GM23248 (cell line): ENCODE measurements around the gene TFAP2E. TPM values are rescaled to one million over a fixed set of nuclear protein-coding genes. Genes with fewer than 3 reads are reported as not detected.

Experiments
- DNase-seq: peaks from one replicate; pipeline ENCODE4 v3.0.0-alpha.2; 2015
- H2AFZ ChIP-seq: fragments of 200-600 bp; sonication (generic); 2 replicates; pipeline ENCODE4 v1.6.1; 2016; ENCODE audit warnings: antibody characterized with exemption
- H3F3A ChIP-seq: fragments of 200-600 bp; sonication (generic); 2 replicates; pipeline ENCODE4 v1.6.1; 2016; ENCODE audit warnings: mild to moderate bottlenecking, antibody characterized with exemption, mixed run types; ENCODE audit not compliant: insufficient read depth
- H3K27ac ChIP-seq: fragments of 200-600 bp; sonication (generic); 2 replicates; pipeline ENCODE4 v1.5.1; 2016; ENCODE audit warnings: mild to moderate bottlenecking
- H3K27me3 ChIP-seq: fragments of 200-600 bp; sonication (generic); replicated peaks from 2 replicates; pipeline ENCODE4 v1.6.1; 2016; ENCODE audit warnings: mild to moderate bottlenecking; ENCODE audit not compliant: insufficient read depth
- H3K36me3 ChIP-seq: fragments of 200-600 bp; sonication (generic); 2 replicates; pipeline ENCODE4 v1.6.1; 2016; ENCODE audit warnings: low read depth, mild to moderate bottlenecking
- H3K4me1 ChIP-seq: fragments of 200-600 bp; sonication (generic); 2 replicates; pipeline ENCODE4 v1.6.1; 2016; ENCODE audit warnings: mild to moderate bottlenecking; ENCODE audit not compliant: insufficient read depth
- H3K4me2 ChIP-seq: fragments of 200-600 bp; sonication (generic); one replicate; pipeline ENCODE4 v1.6.1; 2016; ENCODE audit warnings: mild to moderate bottlenecking; ENCODE audit not compliant: unreplicated experiment
- H3K4me3 ChIP-seq: fragments of 200-600 bp; sonication (generic); 2 replicates; pipeline ENCODE4 v1.5.1; 2016; ENCODE audit warnings: mild to moderate bottlenecking
- H3K79me2 ChIP-seq: fragments of 200-600 bp; sonication (generic); 2 replicates; pipeline ENCODE4 v1.6.1; 2016; ENCODE audit warnings: mild to moderate bottlenecking; ENCODE audit not compliant: insufficient read depth
- H3K9ac ChIP-seq: fragments of 200-600 bp; sonication (generic); 2 replicates; pipeline ENCODE4 v1.6.1; 2016; ENCODE audit warnings: mild to moderate bottlenecking
- H3K9me2 ChIP-seq: fragments of 200-600 bp; sonication (generic); 2 replicates; pipeline ENCODE4 v1.6.1; 2016; ENCODE audit warnings: mixed run types, mild to moderate bottlenecking, moderate library complexity; ENCODE audit not compliant: insufficient read depth
- H3K9me3 ChIP-seq: fragments of 200-600 bp; sonication (generic); one replicate; pipeline ENCODE4 v1.6.1; 2017; ENCODE audit warnings: low read depth
- H4K20me1 ChIP-seq: fragments of 200-600 bp; sonication (generic); 2 replicates; pipeline ENCODE4 v1.6.0; 2016; ENCODE audit not compliant: insufficient read depth
- EZH2 ChIP-seq: fragments of 200-600 bp; sonication (generic); IDR thresholded peaks from 2 replicates; pipeline ENCODE4 v1.6.1; 2018; ENCODE audit warnings: antibody characterized with exemption, mild to moderate bottlenecking; ENCODE audit not compliant: insufficient read depth, poor library complexity, severe bottlenecking
- EZH2phosphoT487 ChIP-seq: fragments of 200-600 bp; sonication (generic); IDR thresholded peaks from 2 replicates; pipeline ENCODE4 v1.6.1; 2018; ENCODE audit warnings: antibody characterized with exemption, moderate library complexity, mild to moderate bottlenecking, low read depth; ENCODE audit not compliant: insufficient read depth
- WGBS, 2 experiments: methylation state at CpG; one replicate each; pipeline ENCODE4 v1.1.6; 2015 to 2017; ENCODE audit warnings: low lambda C conversion rate in 2 of 2, low coverage in 1 of 2; ENCODE audit errors: missing lambda C conversion rate in 2 of 2; 5-methylcytosine and 5-hydroxymethylcytosine counted together
- in situ Hi-C: fragments of 300-500 bp; cut with MboI; formaldehyde crosslinking; loops from 2 replicates; pipeline ENCODE4 v1.15.0; 2020
- polyA plus RNA-seq: library from polyadenylated mRNA; unstranded; fragments of >200 nt; fragmentation: Nextera tagmentation; extraction: Ambion mirVana; gene quantifications from 2 replicates; pipeline ENCODE4 v1.2.1, GENCODE V29; 2016
- total RNA-seq: library from RNA; depleted of rRNA; stranded (reverse); fragments of >200 nt; shearing (Covaris generic); gene quantifications from 2 replicates; pipeline ENCODE4 v1.2.3, GENCODE V29; 2014

Gene TFAP2E
- total and polyA plus RNA-seq, 2 experiments from 2014 or later, result 0.18 TPM; not detected in 1

DNA sequence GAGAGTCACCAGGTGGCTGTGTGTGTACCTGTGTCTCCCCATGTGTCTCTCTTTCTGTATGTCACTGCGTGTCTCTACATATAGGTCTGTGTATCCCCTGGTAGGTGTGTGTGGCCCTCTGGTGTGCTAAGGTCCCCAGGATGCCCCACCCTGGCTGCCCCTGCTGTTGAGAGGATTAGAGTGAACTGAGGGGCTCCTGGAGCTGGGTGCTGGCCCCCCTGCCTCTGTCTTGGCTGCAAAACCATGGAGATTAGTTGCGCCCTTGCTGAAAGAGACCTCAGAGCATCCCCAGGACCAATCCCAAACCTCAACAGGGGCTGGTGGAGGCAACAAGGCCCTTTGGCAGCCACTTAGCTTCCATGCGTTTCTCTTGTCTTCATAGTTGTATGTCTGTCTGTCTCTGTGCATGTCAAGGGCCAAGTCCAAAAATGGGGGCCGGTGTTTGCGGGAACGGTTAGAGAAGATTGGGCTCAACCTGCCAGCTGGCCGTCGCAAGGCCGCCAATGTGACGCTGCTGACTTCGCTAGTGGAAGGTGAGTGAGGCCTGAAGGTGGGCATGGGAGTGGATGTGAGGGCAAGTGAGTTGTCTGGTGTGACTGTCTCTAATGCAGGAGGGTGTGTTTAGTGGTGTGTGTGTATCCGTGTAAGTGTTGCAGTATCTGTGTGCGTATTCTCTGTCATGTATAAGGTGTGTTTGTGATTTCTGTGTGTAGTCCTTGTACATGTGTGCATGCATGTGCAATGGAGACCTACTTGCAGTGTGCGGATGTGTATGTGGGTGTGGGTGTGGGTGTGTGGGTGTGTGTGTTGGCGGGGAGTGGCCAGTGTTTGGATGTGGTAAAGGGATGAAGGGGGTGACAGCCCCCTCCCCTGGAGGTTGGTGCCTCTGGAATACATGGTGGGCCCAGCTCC, 16.7 kb downstream of the TFAP2E start:
- Histone ChIP-seq H3K27ac (no peak overlapping the region), H4K20me1 (no peaks in the 10 kb centered on the region), H3K4me3 (no peak overlapping the region), H3K9me3 (no peaks in the 10 kb centered on the region), H3K9me2 (no peaks in the 10 kb centered on the region), H2AFZ (no peak overlapping the region), H3K4me2 (no peak overlapping the region), H3K27me3 (no peaks in the 10 kb centered on the region), H3K36me3 (no peaks in the 10 kb centered on the region), H3K4me1 (no peaks in the 10 kb centered on the region), H3K79me2 (no peaks in the 10 kb centered on the region), H3K9ac (no peak overlapping the region), H3F3A (no peaks in the 10 kb centered on the region)
- in situ Hi-C loops, result no loop called here
- WGBS, 2 experiments, result 95 to 97% methylated on average over 15 of the region's 15 CpGs
- DNase-seq, result no peak
- TF ChIP-seq EZH2 (no peak), EZH2phosphoT487 (no peak)

GRCh38 chr1:35590476-35591040, 17.4 kb downstream of the TFAP2E start:
- Histone ChIP-seq H4K20me1 (no peaks in the 10 kb centered on the region), H3K27me3 (no peaks in the 10 kb centered on the region), H3K4me1 (no peaks in the 10 kb centered on the region), H2AFZ (no peak overlapping the region), H3K9me2 (no peaks in the 10 kb centered on the region), H3K4me3 (no peak overlapping the region), H3K4me2 (no peak overlapping the region), H3K9ac (no peak overlapping the region), H3K27ac (no peak overlapping the region), H3K79me2 (no peaks in the 10 kb centered on the region), H3K9me3 (no peaks in the 10 kb centered on the region), H3F3A (no peaks in the 10 kb centered on the region), H3K36me3 (no peaks in the 10 kb centered on the region)
- DNase-seq, result no peak
- 92 to 93% methylated on average over 25 of the region's 25 CpGs for WGBS, 2 experiments
- no peak for TF ChIP-seq EZH2
- TF ChIP-seq EZH2phosphoT487, result no peak
- in situ Hi-C loops, result no loop called here

DNA sequence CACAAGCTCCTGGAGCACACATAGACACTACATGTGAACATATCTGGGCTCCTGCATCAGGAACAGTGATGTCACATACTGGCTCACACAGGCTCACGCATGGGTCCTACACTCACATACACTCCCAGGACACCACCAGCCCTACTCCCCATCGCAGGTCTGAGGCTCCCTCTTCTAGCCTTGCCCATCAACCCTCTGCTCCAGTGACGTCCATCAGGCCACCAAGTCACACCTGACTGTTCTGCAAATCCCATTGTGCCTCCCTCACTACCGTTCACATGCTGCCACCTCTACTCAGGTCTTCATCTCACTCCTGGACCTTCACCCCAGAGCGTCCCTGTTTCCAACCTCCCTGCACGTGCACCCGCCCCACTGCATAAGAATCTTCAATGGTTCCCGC, 18.1 kb downstream of the TFAP2E start:
- in situ Hi-C loops, result no loop called here

DNA sequence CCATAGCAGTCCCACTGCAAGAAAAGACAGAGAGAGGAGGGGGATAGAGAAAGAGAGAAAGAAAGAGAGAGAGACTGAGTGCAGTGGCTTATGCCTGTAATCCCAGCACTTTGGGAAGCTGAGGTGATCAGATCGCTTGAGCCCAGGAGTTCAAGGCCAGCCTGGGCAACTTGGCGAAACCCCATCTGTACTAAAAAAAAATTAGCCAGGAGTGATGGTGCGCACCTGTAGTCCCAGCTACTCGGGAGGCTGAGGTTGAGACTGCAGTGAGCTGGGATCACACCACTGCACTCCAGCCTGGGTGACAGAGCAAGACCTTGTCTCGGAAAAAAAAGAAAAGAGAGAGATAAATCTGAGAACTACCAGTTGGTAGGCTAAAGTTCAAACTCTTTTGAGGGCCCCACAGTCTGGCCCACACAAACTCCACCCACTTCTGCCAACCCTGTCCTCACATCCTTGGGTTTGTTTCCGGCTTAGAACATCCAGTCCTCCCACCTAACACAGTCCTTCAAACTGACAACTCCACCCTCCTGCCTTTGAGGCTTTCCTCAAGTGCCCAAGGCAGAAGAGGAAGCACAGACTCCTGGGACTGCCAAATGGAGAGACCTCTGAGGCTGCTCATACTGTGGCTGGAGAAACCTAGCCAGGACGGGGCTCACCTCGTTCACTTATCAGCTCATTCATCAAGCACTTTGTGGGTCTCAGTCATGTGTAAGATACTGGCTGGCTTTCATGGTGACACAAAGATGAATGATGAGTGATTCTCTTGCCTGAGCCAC, 20.1 kb downstream of the TFAP2E start:
- Histone ChIP-seq H4K20me1 (no peaks in the 10 kb centered on the region), H3F3A (no peaks in the 10 kb centered on the region), H3K27ac (no peak overlapping the region), H2AFZ (no peak overlapping the region), H3K79me2 (no peaks in the 10 kb centered on the region), H3K36me3 (no peaks in the 10 kb centered on the region), H3K4me3 (no peak overlapping the region), H3K4me2 (no peak overlapping the region), H3K4me1 (no peaks in the 10 kb centered on the region), H3K9me2 (no peaks in the 10 kb centered on the region), H3K9ac (no peak overlapping the region), H3K9me3 (no peaks in the 10 kb centered on the region), H3K27me3 (no peaks in the 10 kb centered on the region)
- DNase-seq, result no peak
- WGBS, 2 experiments, result 66 to 75% methylated on average over 8 of the region's 8 CpGs
- no peak for TF ChIP-seq EZH2
- no peak for TF ChIP-seq EZH2phosphoT487
- in situ Hi-C loops, result no loop called here

More for the DNA sequence above, 18.1 kb downstream of the TFAP2E start:
- H3K9me3 ChIP-seq, result no peaks in the 10 kb centered on the region
- no peak overlapping the region for H3K4me3 ChIP-seq
- 86 to 88% methylated on average over 8 of the region's 8 CpGs for WGBS, 2 experiments
- H3K9ac ChIP-seq, result no peak overlapping the region
- no peak overlapping the region for H3K27ac ChIP-seq
- no peak for TF ChIP-seq EZH2
- no peak for TF ChIP-seq EZH2phosphoT487
- no peaks in the 10 kb centered on the region for H3K4me1 ChIP-seq
- H3K27me3 ChIP-seq, result no peaks in the 10 kb centered on the region
- H3K79me2 ChIP-seq, result no peaks in the 10 kb centered on the region
- no peaks in the 10 kb centered on the region for H3F3A ChIP-seq
- no peaks in the 10 kb centered on the region for H3K9me2 ChIP-seq
- no peak overlapping the region for H3K4me2 ChIP-seq
- H3K36me3 ChIP-seq, result no peaks in the 10 kb centered on the region
- H4K20me1 ChIP-seq, result no peaks in the 10 kb centered on the region
- no peak for DNase-seq
- no peak overlapping the region for H2AFZ ChIP-seq
